G401 (cell line): ENCODE measurements around the gene UAP1. TPM values are rescaled to one million over a fixed set of nuclear protein-coding genes. Genes with fewer than 3 reads are reported as not detected.
A peak's percentile ranks its signal among the peaks of the same experiment; 100 is the strongest.

ENCODE experiments used
- DNase-seq: peaks from one replicate; pipeline ENCODE4 v3.0.0-alpha.2; 2015; ENCODE audit warnings: low spot score
- in situ Hi-C: cut with HindIII; loops from 2 replicates; pipeline ENCODE4 v1.10.0; 2016; ENCODE audit warnings: low sequenced_read_pairs, mixed read lengths
- total RNA-seq: library from RNA; depleted of rRNA; stranded (reverse); fragments of >200 nt; shearing (Covaris generic); gene quantifications from 2 replicates; pipeline ENCODE4 v1.2.3, GENCODE V29; 2014; rRNA removed

The UAP1 gene
- total RNA-seq, 1 experiment from 2014 or later = 69.4 TPM

GRCh38 chr1:162633081-162633762, 71.7 kb downstream of the UAP1 start:
- peak; percentile 13 for DNase-seq
- in situ Hi-C loops = no loop called here

- no peak for DNase-seq
- in situ Hi-C loops = no loop called here
Measured at GRCh38 chr1:162635418-162635817, 73.9 kb downstream of the UAP1 start.

GRCh38 chr1:162639718-162640117, 78.2 kb downstream of the UAP1 start:
- no peak for DNase-seq

GRCh38 chr1:162641114-162641513, 79.6 kb downstream of the UAP1 start:
- no peak for DNase-seq
- in situ Hi-C loops = no loop called here

More at GRCh38 chr1:162639718-162640117, 78.2 kb downstream of the UAP1 start:
- in situ Hi-C loops = no loop called here

GRCh38 chr1:162644986-162645314, 83.4 kb downstream of the UAP1 start:
- no peak for DNase-seq
- in situ Hi-C loops = no loop called here

GRCh38 chr1:162645666-162646065, 84.1 kb downstream of the UAP1 start:
- DNase-seq = no peak
- in situ Hi-C loops = no loop called here

GRCh38 chr1:162649583-162649982, 88.1 kb downstream of the UAP1 start:
- DNase-seq = no peak
- in situ Hi-C loops = no loop called here

Other genes starting within 250 kb of the UAP1 start
- gene SPATA46, start 184.9 kb upstream of the UAP1 start, total RNA-seq = not detected in 2 replicates
- 2.4 TPM in 1 of 2 replicates, not detected in the other for gene C1orf226, start 180.0 kb upstream of the UAP1 start, total RNA-seq
- gene SH2D1B, start 149.6 kb upstream of the UAP1 start, total RNA-seq = not detected in 2 replicates
- gene UHMK1, start 63.9 kb upstream of the UAP1 start, total RNA-seq = 11.7 and 16.3 TPM in 2 replicates
- gene DDR2, start 70.7 kb downstream of the UAP1 start, total RNA-seq = 34.3 and 37.5 TPM in 2 replicates
- gene HSD17B7, start 229.0 kb downstream of the UAP1 start, total RNA-seq = 20.0 and 21.5 TPM in 2 replicates